ENCODE measurements around the gene TRIO.
A peak's percentile ranks its signal among the peaks of the same experiment; 100 is the strongest.

The TRIO gene

DNA sequence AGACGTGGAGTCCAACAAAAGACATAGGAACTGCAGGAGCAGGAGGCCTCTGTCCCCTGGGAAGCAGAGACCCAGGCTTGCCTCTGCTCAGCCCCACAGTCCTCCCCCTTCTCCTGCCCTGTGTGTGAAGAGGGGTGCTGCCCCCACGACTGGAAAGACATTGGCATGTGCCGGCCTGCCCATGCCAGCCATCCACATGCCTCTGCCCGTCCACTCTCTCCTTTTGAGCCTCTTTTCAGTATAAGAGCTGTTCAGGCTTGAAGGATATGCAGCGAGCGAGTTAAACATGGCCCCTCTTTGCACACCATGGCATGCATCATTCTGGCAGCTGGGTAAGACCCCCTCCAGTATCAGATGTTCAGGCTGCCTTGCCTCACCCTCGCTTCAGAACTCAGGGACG, 278.7 kb downstream of the TRIO start:
- TF ChIP-seq, protein P1, sequence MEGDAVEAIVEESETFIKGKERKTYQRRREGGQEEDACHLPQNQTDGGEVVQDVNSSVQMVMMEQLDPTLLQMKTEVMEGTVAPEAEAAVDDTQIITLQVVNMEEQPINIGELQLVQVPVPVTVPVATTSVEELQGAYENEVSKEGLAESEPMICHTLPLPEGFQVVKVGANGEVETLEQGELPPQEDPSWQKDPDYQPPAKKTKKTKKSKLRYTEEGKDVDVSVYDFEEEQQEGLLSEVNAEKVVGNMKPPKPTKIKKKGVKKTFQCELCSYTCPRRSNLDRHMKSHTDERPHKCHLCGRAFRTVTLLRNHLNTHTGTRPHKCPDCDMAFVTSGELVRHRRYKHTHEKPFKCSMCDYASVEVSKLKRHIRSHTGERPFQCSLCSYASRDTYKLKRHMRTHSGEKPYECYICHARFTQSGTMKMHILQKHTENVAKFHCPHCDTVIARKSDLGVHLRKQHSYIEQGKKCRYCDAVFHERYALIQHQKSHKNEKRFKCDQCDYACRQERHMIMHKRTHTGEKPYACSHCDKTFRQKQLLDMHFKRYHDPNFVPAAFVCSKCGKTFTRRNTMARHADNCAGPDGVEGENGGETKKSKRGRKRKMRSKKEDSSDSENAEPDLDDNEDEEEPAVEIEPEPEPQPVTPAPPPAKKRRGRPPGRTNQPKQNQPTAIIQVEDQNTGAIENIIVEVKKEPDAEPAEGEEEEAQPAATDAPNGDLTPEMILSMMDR (IDR thresholded peaks at IDR 0.05; ENCODE audit: control insufficient read depth, extremely low read depth, insufficient read depth): no peak
- H3K4me3 ChIP-seq (ENCODE audit: low read depth, low read length): no peak overlapping the region
- no peak for DNase-seq (ENCODE audit: low read depth)

DNA sequence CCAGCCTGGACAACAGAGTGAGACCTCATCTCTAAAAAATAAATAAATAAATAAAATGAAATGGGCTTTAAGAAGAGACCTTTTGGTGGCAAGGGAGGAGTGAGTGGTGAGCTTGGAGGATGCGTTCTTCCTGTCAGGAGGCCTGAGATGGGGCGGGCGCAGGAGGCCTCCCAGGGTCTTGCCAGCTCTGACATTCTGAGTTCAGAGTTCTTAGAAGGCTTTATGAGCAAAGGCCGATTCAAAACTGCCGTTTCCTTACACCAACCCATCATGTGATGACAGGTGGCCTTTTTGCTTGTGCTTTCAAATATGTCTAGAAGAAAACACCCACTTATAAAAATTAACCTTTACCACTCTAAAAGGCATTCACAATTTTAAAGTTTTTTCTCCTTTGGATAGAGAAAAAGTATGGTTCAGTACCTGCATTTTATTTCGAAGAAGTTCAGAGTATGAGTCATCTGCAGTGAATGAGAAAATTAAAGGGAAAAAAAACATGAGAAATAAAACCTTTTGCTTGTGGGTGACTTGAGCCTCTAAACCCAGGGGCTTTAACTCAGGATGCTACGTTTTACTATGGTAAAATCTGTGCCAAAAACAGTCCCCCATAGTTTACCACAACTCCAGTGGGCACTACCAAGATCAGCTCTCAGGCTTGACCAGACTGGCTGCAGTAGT, 281.0 kb downstream of the TRIO start:
- TF ChIP-seq, protein P1 (IDR thresholded peaks at IDR 0.05; ENCODE audit: control insufficient read depth, extremely low read depth, insufficient read depth): no peak
- H3K4me3 ChIP-seq (ENCODE audit: low read depth, low read length): no peak overlapping the region
- no peak for DNase-seq (ENCODE audit: low read depth)

DNA sequence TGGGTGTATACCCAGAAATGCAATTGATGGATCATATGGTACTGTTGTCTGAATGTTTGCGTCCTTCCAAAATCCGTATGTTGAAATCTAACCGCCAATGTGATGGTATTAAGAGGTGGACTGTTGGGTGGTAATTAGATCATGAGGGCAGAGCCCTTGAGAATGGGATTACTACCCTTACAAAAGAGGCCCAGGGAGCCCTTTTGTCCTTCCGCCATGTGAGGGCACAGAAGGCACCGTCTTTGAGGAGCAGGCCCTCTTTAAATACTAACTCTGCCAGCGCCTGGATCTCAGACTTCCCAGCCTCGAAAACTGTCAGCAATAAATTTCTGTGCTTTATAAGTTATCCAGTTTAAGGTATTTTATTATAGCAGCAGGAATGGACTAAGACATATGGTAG, 282.4 kb downstream of the TRIO start:
- no peak for DNase-seq (ENCODE audit: low read depth)
- no peak overlapping the region for H3K4me3 ChIP-seq (ENCODE audit: low read depth, low read length)
- TF ChIP-seq, protein P1 (IDR thresholded peaks at IDR 0.05; ENCODE audit: control insufficient read depth, extremely low read depth, insufficient read depth): no peak

DNA sequence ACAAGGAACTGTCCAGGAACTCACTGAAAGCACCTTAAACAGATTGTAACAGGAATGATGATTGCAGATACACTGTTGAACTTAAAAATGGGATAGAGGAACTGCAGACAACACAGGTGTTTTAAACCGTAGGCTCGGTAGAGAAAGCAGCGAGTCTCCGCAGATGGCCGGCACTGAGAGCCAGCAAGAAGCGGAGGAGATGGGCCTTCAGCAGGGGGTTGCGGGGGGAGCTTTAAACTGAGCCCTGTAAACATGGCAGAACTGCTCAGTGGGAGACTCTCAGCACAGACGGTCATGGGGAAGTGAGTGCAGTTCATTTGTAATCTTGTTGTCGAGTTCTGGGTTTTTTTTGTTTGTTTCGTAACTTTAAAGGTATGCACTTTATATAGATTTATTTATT, 283.4 kb downstream of the TRIO start:
- DNase-seq (ENCODE audit: low read depth): no peak
- H3K4me3 ChIP-seq (ENCODE audit: low read depth, low read length): no peak overlapping the region
- TF ChIP-seq, protein P1 (IDR thresholded peaks at IDR 0.05; ENCODE audit: control insufficient read depth, extremely low read depth, insufficient read depth): no peak

DNA sequence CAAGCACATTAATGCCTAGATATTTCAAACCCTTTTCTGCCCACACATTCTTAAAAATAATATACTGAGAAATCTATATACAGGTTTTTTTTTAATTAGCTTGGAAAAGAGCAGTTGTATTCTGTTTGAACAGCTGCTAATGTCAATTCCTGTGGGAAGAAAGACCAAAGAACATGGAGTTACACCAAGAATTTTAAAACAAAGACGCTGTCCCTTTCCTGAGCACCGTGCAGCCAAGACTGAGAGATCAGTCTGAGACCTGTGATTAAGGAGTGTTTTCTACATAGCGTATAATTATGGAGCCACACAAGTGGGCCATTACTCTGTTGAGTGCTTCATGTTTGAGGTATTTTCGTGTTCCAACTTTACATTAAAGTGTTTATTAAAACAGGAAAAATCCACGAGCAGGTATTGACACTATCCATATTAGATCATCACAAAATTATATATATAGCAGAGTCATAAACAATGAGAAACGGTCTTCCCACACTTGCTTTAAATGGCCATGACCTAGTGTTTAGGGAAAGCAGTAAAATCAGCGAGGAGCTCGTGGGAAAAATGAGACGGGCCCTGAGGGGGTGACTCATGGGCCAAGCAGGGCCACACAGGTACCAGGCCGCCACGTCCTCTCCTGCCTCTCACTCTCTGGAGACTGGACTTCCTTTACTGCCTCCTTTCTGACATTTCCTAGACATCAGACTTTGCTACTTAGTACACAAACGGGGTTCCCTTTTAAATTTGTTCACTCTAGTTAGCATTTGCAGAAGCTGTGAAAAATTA, 285.4 kb downstream of the TRIO start:
- H3K4me3 ChIP-seq (ENCODE audit: low read depth, low read length): no peak overlapping the region
- no peak for DNase-seq (ENCODE audit: low read depth)
- TF ChIP-seq, protein P1 (IDR thresholded peaks at IDR 0.05; ENCODE audit: control insufficient read depth, extremely low read depth, insufficient read depth): no peak

DNA sequence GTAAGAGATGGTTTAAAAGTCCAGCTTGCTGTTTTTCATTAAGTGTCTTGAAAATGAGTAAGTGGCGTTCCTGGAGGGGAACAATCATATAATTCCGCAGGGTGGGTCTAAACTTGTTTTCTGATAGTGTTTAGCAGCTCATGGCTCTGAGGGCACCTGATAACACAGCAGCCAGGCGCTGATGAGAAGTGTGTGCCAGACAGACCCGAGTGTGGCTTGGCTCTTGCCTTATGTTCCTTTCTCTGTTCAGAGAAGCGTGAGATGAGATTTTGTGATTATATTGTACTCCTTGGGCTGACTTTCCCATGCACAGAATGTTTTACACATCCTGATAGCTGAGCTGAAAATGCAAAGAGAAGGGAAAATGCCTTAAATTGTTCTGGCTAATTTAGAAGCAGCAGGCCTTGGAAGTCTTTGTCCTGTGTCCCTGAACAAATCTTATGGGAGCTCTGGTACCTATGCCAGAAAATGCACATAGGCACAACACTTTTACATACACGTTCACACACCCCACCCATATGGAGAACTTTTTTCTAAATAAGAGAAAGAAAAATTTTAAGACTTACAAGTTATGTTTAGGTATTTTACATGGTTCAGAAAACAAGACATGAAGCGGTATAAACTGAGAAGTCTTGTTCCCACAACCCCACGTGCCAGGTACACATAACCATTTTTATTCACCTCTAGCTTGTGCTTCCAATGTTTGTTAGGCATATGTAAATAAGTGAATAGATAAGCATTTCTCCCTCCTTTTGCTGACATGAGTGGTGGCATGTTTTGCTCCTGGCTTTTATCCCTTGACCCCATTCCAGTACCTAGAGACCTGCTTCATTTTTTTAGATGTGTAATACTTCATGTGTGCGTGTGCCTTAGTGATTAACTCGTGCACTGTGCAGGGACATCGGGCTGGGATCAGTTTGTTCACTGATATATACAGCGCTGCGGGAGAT, 286.2 kb downstream of the TRIO start:
- no peak overlapping the region for H3K4me3 ChIP-seq (ENCODE audit: low read depth, low read length)
- TF ChIP-seq, protein P1 (IDR thresholded peaks at IDR 0.05; ENCODE audit: control insufficient read depth, extremely low read depth, insufficient read depth): no peak
- peak; percentile 67 for DNase-seq (ENCODE audit: low read depth)
